Uterus (tissue), 4 donors: ENCODE results near the gene ZNF813. TPM values are rescaled to one million over a fixed set of nuclear protein-coding genes. Genes with fewer than 3 reads are reported as not detected.
"Not testable (repeated sequence)": the region's sequence is repeated elsewhere in the genome, so short reads cannot be mapped to it uniquely, and the experiment has no call there.

Source experiments
- DNase-seq, 2 donors: peaks; one replicate each; pipeline ENCODE4 v3.0.0-alpha.2; 2019 to 2020
- H3K27ac ChIP-seq, 2 donors: fragments of 200-600 bp; sonication (generic); 1 replicate in 1 of 2; 2 replicates in 1 of 2; pipeline ENCODE4 v1.5.1; 2016 to 2018
- H3K27me3 ChIP-seq, 2 donors: fragments of 200-600 bp; sonication (generic); one replicate each; pipeline ENCODE4 v1.5.1; 2018 to 2019; ENCODE audit warnings: control low read depth in 1 of 2
- H3K36me3 ChIP-seq, 2 donors: fragments of 200-600 bp; sonication (generic); one replicate each; pipeline ENCODE4 v1.5.1; 2019; ENCODE audit warnings: control low read depth in 1 of 2
- H3K4me1 ChIP-seq, 2 donors: fragments of 200-600 bp; sonication (generic); one replicate each; pipeline ENCODE4 v1.5.1; 2018 to 2019; ENCODE audit warnings: control low read depth in 1 of 2
- H3K4me3 ChIP-seq, 2 donors: fragments of 200-600 bp; sonication (generic); 1 replicate in 1 of 2; 2 replicates in 1 of 2; pipeline ENCODE4 v1.5.1; 2018 to 2019; ENCODE audit warnings: mild to moderate bottlenecking in 1 of 2
- H3K9me3 ChIP-seq, 2 donors: fragments of 200-600 bp; sonication (generic); one replicate each; pipeline ENCODE4 v1.5.1; 2019; ENCODE audit warnings: control low read depth in 1 of 2
- CTCF ChIP-seq, 4 experiments: fragments of 200-600 bp in 2 of 4; fragments of 450-650 bp in 2 of 4; sonication (generic) in 2 of 4; IDR thresholded peaks; one replicate each; pipeline ENCODE4 v1.5.1; 2016 to 2019; ENCODE audit warnings: antibody characterized with exemption in 4 of 4, mild to moderate bottlenecking in 2 of 4, moderate library complexity in 1 of 4
- POLR2A ChIP-seq, 2 donors: fragments of 450-650 bp; IDR thresholded peaks; one replicate each; pipeline ENCODE4 v1.6.1; 2016; ENCODE audit warnings: antibody characterized with exemption in 2 of 2, mild to moderate bottlenecking in 1 of 2, moderate library complexity in 1 of 2
- intact Hi-C: fragments of 100-400 bp; cut with DNase I; formaldehyde crosslinking; loops from one replicate; pipeline ENCODE4 v1.15.1; 2023; ENCODE audit warnings: low total_unique reads
- total RNA-seq, 4 donors: library from RNA; depleted of rRNA in 3 of 4; stranded (reverse); fragments of >200 nt in 3 of 4; gene quantifications; one replicate each; pipeline versions ENCODE4 v1.1.0 to v1.2.4, GENCODE V29; 2014 to 2023
- donor health status: DM: yes; HTN: yes; CAD: no.

Gene ZNF813
- total RNA-seq, 4 donors from 2014 or later = 1.8 to 10.8 (median 6.7) TPM

- intact Hi-C loops, H3K27ac ChIP-seq, H3K4me3 ChIP-seq, H3K36me3 ChIP-seq, H3K9me3 ChIP-seq, H3K27me3 ChIP-seq, H3K4me1 ChIP-seq: not testable (repeated sequence)
- peak in 1 of 4 experiments; percentile 9 for TF ChIP-seq CTCF (IDR thresholded peaks at IDR 0.05)
- DNase-seq = peak in 1 of 2 donors; percentile 28
Observed at GRCh38 chr19:53503671-53504364, 36.3 kb downstream of the ZNF813 start.

- H3K9me3 ChIP-seq, H3K36me3 ChIP-seq, intact Hi-C loops, H3K27me3 ChIP-seq, H3K4me1 ChIP-seq: not testable (repeated sequence)
- H3K4me3 ChIP-seq = peak overlapping the region; percentile 15 to 29
- peak in 2 of 4 experiments; percentile 3 to 20 for TF ChIP-seq CTCF (IDR thresholded peaks at IDR 0.05)
- peak in 1 of 2 donors; percentile 42 for DNase-seq
- peak overlapping the region; percentile 73 to 78 for H3K27ac ChIP-seq
Observed at GRCh38 chr19:53504365-53504703, 36.8 kb downstream of the ZNF813 start.

- Histone ChIP-seq H3K4me1 (no peaks in the 10 kb centered on the region), H3K36me3 (no peaks in the 10 kb centered on the region), H3K27me3 (no peaks in the 10 kb centered on the region), H3K4me3 (peak overlapping the region; percentile 15 to 29), H3K27ac (peak overlapping the region; percentile 73 to 78), H3K9me3 (no peaks in the 10 kb centered on the region)
- TF ChIP-seq CTCF (IDR thresholded peaks at IDR 0.05) = no peak
- no peak for TF ChIP-seq POLR2A (IDR thresholded peaks at IDR 0.05)
- peak; percentile 62 to 77 for DNase-seq
- intact Hi-C loops = no loop called here
Observed at GRCh38 chr19:53504885-53505284, 37.4 kb downstream of the ZNF813 start.

GRCh38 chr19:53506728-53507127, 39.2 kb downstream of the ZNF813 start:
- H3K36me3 ChIP-seq = no peaks in the 10 kb centered on the region
- no peaks in the 10 kb centered on the region for H3K27me3 ChIP-seq
- no peaks in the 10 kb centered on the region for H3K4me1 ChIP-seq
- no peaks in the 10 kb centered on the region for H3K9me3 ChIP-seq
- intact Hi-C loops = no loop called here
- TF ChIP-seq CTCF (IDR thresholded peaks at IDR 0.05) (no peak), POLR2A (IDR thresholded peaks at IDR 0.05) (no peak)
- no peak for DNase-seq
- no peak overlapping the region for H3K4me3 ChIP-seq
- H3K27ac ChIP-seq = no peak overlapping the region

- no peak for DNase-seq
- TF ChIP-seq POLR2A (IDR thresholded peaks at IDR 0.05) = no peak
- no peak for TF ChIP-seq CTCF (IDR thresholded peaks at IDR 0.05)
- Histone ChIP-seq H3K4me3 (no peak overlapping the region), H3K9me3 (no peaks in the 10 kb centered on the region), H3K27ac (no peak overlapping the region), H3K27me3 (no peaks in the 10 kb centered on the region), H3K36me3 (no peaks in the 10 kb centered on the region), H3K4me1 (no peaks in the 10 kb centered on the region)
- intact Hi-C loops = no loop called here
Observed at GRCh38 chr19:53507523-53508442, 40.2 kb downstream of the ZNF813 start.
